Spleen (tissue), 7 donors: ENCODE measurements around the gene ZFYVE27.

ENCODE experiments used
- POLR2A ChIP-seq, 3 donors: fragments of 450-650 bp; IDR thresholded peaks; one replicate each; pipeline ENCODE4 v1.5.1; 2017; ENCODE audit warnings: antibody characterized with exemption in 3 of 3, mild to moderate bottlenecking in 1 of 3
- TF ChIP-seq, protein P1 (sequence below), 11 experiments: fragments of 200-600 bp in 7 of 11; fragments of 450-650 bp in 4 of 11; sonication (generic) in 4 of 11; IDR thresholded peaks in 8 of 11; conservative IDR thresholded peaks in 3 of 11; 1 replicate in 7 of 11; 2 replicates in 4 of 11; pipeline versions ENCODE4 v1.4.0 to v1.8.0; 2016 to 2021; ENCODE audit warnings: antibody characterized with exemption in 11 of 11, inconsistent platforms in 4 of 11, mild to moderate bottlenecking in 1 of 11
- donor health status: DM: no; HTN: no; CAD: no; lungs with moderate emphysema.
- donor health status: DM: no; HTN: no; CAD: no.
- donor health status: DM: no; HTN: no; CAD: no.

DNA sequence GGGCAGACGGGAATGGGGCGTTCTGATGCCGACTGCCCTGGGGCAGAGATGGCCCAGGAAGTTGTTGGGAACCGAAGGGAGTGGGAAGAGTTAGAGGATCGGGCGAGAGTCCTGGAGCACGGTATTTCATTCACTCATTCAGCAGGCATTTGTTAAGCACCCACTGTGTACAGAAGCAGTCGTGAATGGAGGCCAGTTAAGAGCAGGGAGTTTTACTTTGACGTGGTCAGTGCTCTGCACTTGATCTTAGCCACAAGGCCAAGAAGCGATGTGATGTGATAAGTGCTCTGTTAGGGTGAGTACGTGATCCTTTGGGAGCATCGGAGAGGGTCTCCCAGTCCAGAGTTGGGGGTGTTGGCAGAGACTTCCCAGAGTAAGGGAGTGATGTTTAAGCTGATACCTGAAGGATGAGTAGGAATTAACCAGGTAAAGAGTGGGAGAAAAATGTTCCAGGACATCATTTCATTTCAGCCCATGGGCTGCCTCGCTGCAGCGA is 890 bp downstream of the ZFYVE27 start:
- TF ChIP-seq, protein P1, sequence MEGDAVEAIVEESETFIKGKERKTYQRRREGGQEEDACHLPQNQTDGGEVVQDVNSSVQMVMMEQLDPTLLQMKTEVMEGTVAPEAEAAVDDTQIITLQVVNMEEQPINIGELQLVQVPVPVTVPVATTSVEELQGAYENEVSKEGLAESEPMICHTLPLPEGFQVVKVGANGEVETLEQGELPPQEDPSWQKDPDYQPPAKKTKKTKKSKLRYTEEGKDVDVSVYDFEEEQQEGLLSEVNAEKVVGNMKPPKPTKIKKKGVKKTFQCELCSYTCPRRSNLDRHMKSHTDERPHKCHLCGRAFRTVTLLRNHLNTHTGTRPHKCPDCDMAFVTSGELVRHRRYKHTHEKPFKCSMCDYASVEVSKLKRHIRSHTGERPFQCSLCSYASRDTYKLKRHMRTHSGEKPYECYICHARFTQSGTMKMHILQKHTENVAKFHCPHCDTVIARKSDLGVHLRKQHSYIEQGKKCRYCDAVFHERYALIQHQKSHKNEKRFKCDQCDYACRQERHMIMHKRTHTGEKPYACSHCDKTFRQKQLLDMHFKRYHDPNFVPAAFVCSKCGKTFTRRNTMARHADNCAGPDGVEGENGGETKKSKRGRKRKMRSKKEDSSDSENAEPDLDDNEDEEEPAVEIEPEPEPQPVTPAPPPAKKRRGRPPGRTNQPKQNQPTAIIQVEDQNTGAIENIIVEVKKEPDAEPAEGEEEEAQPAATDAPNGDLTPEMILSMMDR (IDR thresholded peaks at IDR 0.05 in 8 of 11, conservative IDR thresholded peaks at IDR 0.05 in 3 of 11) = no peak
- no peak for TF ChIP-seq POLR2A (IDR thresholded peaks at IDR 0.05)
